Hematopoietic multipotent progenitor cell treated with erythropoietin and hydrocortisone succinate and interleukin-3 and kit ligand, for 17 days (in vitro differentiated cells): Measurements from ENCODE around the gene NDE1.
"Not testable (repeated sequence)": the region's sequence is repeated elsewhere in the genome, so short reads cannot be mapped to it uniquely, and the experiment has no call there.

Source experiments
- DNase-seq: peaks from one replicate; pipeline ENCODE4 v3.0.0-alpha.2; 2015; ENCODE audit warnings: low spot score

The NDE1 gene, protein sequence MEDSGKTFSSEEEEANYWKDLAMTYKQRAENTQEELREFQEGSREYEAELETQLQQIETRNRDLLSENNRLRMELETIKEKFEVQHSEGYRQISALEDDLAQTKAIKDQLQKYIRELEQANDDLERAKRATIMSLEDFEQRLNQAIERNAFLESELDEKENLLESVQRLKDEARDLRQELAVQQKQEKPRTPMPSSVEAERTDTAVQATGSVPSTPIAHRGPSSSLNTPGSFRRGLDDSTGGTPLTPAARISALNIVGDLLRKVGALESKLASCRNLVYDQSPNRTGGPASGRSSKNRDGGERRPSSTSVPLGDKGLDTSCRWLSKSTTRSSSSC

DNA sequence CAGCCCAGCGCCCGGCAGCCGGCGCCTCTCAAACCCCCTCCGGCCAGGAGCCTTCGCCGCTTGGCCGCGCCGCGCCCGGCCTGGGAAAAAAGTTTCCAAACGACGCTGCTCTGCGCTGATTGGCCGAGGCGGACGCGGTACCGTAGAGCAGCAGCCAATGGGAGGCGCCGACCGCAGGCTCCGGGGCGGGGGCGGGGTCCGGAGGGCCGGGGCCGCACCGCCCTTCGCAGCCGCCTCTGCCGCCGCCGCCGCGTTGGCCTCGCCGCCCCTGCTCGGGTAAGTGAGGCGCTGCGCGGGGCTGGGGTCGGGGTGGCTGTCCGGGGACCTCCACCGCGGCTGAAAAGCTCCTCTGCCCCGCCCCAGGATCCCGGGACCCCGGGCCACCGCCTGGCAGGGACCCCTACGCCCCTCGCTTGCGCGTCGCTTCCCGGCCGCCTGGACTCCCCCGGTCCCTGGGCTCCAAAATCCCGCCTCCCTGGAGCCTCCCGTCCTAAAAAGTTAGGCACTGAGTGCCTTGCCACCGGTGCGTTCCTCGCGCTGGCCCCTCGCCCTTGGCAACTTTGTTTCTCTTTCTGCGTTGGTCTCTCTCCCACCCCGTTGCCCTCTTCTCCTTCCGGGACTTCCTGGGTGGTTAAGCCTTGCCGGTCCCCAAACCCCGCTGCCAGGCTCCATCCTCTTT is at the start of gene NDE1:
Gene NDE1, plus strand, starts transcription at position 227 of the 679 bp plus-strand sequence. CDS start 14,534 bp downstream, outside the sequence.
- DNase-seq = peak; percentile 91

DNA sequence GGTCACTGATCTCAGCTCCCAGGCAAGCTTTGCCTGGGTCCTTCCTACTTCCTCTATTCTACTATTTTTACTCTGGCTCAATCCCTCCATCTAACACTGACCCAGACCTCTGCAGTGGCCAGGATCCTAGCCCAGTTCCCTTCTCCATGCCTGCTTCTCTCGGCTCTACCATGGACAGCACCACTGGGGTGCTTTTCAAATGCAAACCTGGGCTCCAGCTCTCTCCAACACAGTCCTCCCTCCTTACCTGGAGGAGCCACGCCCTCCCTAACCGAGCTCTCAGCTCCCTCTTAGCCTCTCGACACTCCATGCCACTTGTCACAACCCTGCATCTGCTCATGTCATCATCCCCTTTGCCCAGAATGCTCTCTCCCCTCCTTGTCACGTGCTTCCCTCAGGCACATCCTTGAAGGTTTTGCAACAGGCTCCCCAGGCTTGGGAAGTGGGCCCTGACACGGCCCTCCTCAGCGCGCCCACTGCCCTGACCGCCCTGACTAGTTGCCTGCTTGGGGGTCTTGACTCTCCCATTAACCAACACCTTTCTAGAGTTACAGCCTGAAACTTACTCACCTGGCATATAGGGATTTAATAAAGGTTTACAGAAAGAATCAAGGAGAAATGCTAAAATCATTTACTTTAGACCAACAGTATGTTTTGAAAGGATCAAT is 48.7 kb upstream of the NDE1 start:
- no peak for DNase-seq

DNA sequence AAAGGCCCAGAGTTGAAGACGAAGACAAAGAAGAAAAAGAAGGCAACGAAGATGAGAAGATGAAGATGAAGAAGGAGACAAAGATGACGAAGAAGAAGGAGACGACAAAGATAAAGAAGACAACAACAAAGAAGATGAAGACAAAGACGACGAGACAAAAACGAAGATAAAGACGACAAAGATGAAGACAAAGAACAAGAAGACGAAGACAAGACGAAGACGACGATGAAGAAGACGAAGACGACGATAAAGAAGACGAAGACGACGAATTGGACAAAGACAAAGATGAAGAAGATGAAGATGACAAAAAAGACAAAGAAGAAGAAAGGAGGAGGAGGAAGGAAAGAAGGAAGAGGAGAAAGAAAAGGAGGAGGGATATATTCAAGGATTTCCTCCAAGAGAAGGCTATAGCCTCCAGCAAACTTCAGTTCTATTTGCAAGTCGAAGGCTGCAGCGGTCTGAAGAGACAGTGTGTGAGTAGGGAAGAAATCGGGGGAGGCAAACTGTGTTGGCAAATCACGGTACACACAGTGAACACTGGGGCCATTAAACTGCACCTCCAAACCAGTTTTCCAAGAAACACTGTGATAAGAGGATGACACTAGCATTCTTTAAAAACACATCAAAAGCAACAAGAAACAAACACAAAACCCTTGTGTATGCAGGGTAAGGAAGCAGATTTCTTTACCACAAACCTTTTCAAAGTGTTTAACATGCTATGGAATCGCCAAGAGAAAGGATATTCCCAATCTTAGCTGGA is 47.6 kb upstream of the NDE1 start:
- DNase-seq = no peak

DNA sequence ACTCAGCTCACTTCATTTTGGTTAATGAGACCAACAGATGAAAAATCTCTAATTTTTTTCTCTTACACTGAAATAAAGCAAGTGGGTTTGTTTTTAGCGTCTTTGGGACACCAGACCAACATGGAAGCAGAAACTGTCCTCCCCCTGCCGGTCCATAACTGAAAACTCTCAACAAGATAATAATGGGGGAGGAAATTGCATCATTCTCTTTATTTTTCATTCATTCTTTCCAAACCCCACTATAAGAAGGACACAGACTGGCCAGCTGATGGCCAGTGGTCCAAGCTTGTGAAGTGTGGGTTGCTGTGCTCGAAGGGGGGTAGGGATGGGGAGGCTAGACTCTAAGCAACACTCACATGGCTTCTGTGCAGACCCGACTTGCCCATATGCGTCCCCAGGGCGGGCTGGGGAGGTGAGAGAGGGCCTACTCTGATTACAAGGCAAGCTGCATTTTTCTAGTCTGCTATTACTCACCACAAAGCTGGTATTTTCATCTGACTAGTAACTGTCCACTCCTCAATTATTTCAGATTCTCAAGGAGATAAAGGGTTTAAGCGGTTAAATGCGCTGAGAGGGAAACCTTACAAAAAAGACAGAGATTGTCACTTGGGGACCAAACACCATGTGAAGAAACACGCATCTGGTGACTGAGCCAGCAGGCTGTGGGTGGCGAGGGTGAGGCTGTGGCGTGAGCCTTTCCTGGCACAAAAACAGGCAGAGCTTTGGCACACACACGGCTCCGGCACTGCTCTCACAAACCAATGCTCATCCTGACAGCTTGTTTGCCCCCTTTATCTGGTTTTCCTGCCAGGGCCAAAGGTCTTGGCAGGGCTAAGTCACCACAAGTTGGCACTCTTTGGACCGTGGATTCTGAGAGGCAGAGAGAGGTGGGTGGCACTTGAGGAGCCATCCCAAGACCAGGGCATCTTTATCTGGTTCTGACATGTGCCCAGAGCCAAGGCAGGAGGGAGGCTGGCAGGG is 45.3 kb upstream of the NDE1 start:
- peak; percentile 96 for DNase-seq

GRCh38 chr16:15605839-15606517 is 44.1 kb upstream of the NDE1 start:
- DNase-seq = peak; percentile 55

DNA sequence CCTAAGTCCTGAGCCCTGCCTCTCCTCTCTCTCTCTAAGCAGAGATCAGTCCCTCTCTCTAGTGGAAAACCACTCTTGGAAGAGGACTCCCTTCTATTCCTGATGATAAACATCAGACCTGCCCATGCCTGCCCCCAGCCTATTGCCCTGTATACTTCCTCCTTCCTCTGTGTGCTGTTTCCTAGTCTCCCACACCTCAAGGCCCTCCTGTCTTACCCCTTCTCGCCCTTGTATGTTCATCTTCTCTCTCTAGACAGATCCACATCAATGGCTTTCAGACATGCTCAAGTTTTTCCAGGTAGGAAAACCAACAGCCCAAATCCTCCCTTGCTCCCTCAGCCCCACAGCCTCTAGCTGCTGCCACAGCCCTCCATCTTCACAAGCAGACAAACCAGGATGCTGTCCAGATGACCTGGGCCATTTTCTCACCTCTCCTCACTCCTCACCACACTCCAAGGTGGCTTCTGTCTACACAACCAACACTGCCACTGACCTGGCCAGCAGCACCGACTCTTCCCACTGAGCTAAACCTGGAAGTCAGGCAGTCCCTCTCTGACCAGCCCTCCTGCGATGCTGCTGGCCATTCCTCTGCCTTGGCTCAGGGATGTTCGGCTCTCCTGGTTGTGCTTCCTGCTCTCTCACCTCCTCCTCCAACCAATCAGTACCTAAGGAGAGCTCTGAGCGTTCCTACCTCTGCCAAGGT is 43.4 kb upstream of the NDE1 start:
- peak; percentile 51 for DNase-seq

DNA sequence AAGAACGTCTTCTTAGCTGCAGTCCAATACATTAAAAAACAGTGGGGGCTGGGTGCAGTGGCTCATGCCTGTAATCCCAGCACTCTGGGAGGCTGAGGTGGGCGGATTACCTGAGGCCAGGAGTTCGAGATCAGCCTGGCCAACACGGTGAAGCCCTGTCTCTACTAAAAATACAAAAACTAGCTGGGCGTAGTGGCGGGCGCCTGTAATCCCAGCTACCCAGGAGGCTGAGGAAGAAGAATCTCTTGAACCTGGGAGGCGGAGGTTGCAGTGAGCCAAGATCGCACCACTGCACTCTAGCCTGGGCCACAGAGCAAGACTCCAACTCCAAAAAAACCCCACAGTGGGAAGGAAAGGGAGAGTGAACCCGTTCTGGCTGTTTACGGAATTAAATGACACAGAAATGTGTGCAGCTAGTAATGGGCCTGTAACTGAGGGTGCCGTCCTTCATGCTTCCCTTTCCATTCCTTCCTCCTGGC is 42.8 kb upstream of the NDE1 start:
- not testable (repeated sequence) for DNase-seq

GRCh38 chr16:15607700-15608396 is 42.2 kb upstream of the NDE1 start:
- DNase-seq = no peak

DNA sequence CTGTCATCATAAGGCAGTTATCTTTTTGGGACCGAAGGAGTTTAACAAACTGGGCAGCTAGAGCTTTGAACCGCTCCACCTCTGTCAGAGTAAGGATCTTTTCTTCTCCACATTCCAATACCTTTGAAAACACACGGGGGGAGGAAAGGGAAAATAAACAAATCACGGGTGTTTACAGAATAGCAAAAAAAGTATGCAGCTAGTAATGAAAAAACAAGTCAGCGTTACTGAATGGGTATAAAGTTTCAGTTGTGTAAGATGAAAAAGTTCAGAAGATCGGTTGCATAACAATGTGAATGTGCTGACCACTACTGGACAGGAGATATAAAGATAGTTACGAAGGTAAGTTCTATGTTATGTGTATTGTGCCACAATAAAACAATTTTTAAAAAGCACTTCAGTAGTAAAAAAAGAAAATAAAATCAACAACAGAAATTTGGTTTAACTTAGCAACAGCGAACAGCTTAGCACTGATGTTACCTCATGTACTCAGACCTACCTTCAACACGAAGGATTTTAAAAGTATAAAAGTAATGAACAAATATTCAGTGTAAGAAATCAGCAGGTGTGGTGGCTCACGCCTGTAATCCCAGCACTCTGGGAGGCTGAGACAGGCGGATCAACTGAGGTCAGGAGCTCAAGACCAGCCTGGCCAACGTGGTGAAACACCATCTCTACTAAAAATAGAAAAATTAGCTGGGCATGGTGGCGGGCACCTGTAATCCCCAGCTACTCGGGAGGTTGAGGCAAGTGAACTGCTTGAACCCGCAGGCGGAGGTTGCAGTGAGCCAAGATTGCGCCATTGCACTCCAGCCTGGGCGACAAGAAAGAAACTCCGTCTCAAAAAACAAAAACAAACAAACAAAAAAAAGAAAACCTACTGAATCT is 41.4 kb upstream of the NDE1 start:
- DNase-seq = no peak

DNA sequence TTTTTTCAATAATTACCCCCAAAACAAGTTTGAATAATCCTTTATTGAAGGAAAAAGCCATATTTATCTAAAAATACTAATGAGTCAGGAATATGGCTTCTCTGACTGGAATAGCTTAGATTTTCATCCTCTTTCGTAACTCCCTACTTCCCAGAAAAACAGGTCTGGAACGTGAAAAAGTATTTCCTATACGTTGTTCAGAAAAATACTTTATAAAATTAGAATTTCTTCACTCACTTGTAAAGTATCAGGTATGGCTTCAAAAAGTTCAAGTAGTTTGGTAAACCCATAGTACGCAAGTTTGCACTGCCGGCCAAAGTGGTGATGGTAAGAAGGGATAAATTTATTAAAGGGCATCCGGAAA is 40.8 kb upstream of the NDE1 start:
- DNase-seq = no peak

DNA sequence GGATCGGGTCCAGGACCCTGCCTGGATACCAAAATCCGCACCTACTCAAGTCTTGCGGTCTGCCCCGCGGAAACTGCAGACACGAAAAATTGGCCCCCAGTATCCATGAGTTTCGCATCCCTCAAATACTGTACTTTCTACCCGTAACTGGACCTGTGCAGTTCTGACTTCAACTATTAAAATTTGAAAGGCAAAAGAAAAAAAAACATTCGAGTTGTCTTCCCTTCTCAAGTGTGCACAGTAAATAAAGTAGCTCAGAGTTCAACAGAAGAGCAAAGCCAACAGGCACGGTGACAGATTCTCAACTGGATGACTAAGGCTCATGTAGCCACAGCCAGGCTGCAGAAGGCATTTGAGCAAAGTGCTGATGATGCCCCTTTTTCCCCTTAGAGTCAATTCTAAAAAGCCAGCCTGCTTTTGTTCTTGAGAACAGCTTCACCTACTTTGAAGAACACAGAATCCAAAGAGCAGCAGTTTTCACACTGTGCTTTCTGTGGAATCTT is 39.6 kb upstream of the NDE1 start:
- no peak for DNase-seq

- DNase-seq = no peak
These were observed 38.4 kb upstream of the NDE1 start for GRCh38 chr16:15611610-15612009.

DNA sequence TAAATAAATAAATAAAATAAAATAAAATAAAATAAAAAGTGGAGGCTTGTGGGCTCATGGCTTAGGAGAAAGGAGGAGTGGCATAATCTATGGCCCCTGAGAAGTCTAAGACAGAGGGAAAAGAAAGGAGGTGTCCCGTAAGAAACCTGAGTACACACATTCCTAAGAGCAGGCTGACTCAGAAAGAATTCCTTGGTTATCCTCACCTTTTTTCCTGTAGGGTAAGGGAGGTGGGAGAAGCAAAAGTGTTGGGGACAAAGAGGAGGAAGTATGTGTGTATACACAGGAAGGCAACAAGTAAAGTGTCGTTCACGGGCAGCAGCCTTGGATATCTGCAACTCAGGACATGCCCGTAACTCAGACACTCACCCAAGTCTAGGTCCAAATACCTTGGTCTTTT is 36.4 kb upstream of the NDE1 start:
- DNase-seq = no peak

DNA sequence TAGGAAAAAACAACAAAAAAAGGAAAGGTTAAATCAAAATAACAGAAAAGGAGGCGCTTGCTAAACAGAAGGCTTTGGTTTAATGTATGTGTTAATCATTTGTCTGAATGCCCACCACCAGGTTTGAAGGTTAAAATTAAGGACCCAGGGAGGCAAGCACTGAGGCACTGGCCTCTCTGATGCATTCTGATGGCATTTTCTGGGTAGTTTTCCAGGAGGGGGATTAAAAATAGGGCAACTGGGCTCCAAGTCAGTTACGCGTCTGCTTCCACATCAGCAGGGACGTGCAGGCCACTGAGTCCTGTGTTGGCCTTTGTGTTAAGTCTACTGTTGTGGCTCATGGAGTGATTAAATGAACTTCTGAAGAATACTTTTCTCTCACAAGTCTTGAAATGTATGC is 34.0 kb upstream of the NDE1 start:
- DNase-seq = no peak

DNA sequence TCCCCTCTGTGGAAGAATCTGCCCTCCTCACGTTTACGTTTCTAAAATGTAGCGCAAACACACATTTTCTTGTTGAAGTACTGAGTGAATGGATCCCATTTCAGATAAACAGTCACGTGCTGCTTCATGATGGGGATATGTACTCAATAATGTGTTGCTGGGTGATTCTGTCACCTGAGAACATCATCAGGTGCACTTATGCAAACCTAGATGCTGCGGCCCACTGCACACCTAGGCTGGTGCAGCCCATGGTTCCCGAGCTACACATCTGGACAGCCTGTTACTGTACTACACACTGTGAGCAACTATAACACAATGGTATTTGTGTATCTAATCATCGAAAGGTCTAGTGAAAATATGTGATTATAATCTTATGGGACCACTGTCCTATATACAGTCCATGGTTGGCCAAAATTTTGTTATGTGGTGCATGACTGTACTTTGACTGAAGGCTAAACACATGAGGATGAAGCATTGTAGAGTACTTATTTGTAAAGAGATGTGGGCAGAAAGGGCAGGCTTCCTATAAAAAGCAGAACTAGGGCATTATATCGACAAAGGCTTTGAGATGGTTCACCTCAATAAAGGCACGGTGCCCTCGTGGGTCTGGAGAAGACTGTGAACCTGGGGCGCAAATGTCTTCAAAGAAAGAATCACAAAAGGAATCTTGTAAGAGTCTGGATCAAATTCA is 33.4 kb upstream of the NDE1 start:
- DNase-seq = no peak

GRCh38 chr16:15617901-15618300 is 32.1 kb upstream of the NDE1 start:
- DNase-seq = no peak

GRCh38 chr16:15618392-15618791 is 31.7 kb upstream of the NDE1 start:
- no peak for DNase-seq
